GM12875 (cell line): Measurements from ENCODE around the gene STRA6.

ENCODE experiments used
- H3K4me3 ChIP-seq: one replicate; pipeline ENCODE4 v1.5.1; 2011; ENCODE audit warnings: low read depth, low read length, control low read depth
- TF ChIP-seq, protein P1 (sequence below): IDR thresholded peaks from 2 replicates; pipeline ENCODE4 v1.5.1; 2011; ENCODE audit warnings: low read depth, mild to moderate bottlenecking, control low read depth, inconsistent platforms, low read length, moderate library complexity, borderline replicate concordance; ENCODE audit not compliant: insufficient read depth

The STRA6 gene, protein sequence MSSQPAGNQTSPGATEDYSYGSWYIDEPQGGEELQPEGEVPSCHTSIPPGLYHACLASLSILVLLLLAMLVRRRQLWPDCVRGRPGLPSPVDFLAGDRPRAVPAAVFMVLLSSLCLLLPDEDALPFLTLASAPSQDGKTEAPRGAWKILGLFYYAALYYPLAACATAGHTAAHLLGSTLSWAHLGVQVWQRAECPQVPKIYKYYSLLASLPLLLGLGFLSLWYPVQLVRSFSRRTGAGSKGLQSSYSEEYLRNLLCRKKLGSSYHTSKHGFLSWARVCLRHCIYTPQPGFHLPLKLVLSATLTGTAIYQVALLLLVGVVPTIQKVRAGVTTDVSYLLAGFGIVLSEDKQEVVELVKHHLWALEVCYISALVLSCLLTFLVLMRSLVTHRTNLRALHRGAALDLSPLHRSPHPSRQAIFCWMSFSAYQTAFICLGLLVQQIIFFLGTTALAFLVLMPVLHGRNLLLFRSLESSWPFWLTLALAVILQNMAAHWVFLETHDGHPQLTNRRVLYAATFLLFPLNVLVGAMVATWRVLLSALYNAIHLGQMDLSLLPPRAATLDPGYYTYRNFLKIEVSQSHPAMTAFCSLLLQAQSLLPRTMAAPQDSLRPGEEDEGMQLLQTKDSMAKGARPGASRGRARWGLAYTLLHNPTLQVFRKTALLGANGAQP

DNA sequence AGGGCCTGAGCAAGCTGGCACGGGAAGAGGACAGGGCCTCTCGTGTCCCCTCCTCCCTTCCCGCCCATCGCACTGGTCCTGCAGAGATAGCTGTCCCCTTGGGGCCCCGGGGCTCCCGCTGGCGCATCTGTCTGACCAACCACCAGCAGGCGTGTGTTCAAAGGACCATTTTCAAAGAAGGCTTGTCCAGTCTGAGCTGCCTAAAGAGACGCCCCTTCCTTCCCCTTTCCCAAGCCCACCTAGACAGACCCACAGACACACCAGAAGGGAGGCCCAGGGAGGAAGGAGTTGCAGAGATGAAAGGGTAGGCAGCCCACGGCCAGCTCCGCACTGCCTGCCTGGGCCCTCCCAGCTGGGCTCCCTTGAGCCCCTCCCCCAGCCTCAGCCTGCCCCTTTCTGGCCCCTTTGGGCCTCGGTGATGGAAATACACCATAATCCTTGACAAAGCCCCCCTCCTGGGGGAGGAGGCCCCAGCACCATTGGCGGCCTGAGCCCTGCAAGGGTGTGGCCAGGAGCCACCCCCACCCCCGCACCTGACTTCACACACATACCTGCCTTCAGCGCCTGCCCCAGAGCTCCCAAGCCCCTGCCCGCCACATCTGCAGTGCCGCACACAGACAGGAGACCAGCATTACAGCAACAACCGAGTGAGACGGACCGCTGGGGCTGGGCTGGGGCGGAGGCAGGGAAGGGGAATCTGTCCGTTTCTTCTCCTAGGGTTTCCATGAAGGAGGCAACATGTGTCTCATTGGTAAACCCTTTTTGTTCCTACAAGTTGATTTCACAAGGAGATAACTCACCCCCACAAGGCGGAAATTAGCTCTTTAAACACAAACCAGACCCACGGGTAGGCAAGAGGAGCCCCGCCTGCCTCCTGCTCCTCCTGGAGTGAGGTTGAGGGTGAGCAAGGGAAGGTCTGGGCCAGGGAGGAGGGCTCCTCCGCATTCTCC is at the start of gene STRA6:
TSS of gene STRA6 (minus strand) at position 336 of the 950 bp plus-strand sequence. CDS start 520 bp downstream, outside the sequence.
- H3K4me3 ChIP-seq: no peak within 1 kb of the TSS
- TF ChIP-seq, protein P1, sequence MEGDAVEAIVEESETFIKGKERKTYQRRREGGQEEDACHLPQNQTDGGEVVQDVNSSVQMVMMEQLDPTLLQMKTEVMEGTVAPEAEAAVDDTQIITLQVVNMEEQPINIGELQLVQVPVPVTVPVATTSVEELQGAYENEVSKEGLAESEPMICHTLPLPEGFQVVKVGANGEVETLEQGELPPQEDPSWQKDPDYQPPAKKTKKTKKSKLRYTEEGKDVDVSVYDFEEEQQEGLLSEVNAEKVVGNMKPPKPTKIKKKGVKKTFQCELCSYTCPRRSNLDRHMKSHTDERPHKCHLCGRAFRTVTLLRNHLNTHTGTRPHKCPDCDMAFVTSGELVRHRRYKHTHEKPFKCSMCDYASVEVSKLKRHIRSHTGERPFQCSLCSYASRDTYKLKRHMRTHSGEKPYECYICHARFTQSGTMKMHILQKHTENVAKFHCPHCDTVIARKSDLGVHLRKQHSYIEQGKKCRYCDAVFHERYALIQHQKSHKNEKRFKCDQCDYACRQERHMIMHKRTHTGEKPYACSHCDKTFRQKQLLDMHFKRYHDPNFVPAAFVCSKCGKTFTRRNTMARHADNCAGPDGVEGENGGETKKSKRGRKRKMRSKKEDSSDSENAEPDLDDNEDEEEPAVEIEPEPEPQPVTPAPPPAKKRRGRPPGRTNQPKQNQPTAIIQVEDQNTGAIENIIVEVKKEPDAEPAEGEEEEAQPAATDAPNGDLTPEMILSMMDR: no peak

DNA sequence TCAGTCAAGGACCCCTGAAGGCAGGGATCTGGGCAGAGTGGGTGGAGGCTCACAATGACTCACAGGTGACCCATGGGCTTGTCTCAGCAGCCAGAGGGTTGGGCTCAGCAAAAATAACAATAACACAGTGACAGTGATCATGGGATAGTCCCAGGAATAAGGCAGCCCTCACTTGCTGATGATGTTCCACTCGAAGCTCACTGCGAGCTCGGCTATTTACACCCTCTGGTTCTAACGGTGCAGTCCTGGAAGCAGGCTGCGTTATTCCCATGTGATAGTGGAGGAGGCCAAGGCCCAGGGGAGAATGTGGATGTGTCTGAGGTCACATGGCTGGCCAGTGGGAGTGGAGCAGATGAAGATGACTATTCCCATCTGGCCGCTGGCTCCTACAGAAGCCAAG is 49.7 kb upstream of the STRA6 start:
- TF ChIP-seq, protein P1: no peak

DNA sequence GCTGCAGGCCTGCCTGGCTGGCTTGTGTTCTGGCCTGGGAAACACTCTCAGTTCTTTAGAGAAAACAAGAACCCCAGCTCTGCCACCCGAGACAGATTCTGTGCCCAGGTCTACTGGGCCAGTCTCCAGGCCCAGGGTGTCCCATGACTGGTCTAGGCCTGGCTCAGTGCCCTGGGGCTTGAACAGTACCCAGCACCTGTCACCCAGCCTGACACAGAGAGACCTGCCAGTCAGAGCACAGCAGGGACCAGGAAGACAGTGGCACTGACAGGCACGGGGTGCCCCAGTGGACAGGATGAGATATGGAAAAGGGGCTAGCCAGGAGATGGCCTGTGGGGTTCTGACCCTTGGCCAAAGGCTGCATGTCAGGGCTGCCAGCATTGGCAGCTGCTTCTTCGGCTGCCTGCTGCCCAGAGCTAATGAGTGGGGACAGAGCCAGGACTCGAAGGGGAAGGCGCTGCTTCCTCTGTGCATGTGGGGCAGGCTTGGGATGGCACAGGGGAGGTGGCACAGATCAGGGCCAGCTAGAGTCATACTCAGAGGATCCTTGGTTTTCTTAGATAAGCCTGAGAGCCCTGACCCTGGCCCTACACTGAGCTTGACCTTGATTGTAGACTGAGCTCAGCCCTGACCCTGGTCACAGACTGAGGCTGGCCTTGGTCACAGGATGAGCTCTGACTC is 48.7 kb upstream of the STRA6 start:
- TF ChIP-seq, protein P1: no peak
- no peak overlapping the region for H3K4me3 ChIP-seq

More for the DNA sequence above, 49.7 kb upstream of the STRA6 start:
- no peak overlapping the region for H3K4me3 ChIP-seq

DNA sequence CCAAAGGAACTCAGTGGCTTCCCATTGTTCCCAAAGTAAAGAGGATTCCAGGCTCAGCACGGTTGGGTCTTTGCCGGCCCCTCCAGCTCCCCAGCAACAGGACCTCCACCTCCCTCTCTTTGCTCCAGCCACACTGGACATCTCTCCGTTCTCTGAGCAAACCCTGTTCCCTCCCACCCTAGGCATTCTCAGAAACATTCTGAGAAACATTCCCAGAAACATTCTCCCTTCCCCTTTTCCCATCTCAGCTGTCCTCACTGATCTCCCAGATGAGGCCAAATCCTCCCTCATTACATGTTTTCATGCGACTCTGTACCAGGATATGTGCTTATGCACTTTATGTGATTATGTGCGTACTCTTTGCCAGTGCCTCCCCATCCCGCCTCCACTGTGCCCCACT is 47.7 kb upstream of the STRA6 start:
- TF ChIP-seq, protein P1: no peak
- H3K4me3 ChIP-seq: no peak overlapping the region

DNA sequence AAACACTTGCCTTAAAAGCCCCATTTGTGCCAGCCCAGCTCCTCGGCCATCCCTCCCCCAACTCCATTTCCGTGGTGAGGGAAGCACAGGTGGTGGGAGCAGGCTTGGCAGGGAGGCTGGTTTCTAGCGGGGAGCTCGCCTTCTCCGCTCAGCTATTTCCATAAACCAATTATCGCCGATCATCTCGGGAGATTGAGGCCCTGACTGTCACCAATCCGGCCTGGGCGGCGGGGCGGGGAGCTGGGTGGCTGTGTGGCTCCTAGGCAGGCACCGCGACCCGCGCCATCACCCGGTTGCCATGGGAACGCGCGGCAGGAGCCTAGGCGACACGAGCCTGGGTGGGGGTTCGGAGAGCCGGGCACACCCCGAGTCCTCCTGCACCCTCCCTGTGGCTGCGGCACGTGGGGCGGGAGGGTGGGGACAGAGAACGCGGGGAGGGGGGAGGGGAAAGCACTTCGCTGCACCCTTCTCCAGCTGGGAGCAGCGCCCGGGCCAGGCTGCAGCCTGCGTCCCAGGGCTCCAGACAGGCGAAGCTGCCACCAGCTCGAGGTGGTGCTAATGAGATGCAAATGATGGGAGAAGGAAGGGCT is 42.9 kb upstream of the STRA6 start:
- TF ChIP-seq, protein P1: no peak
- no peak overlapping the region for H3K4me3 ChIP-seq

DNA sequence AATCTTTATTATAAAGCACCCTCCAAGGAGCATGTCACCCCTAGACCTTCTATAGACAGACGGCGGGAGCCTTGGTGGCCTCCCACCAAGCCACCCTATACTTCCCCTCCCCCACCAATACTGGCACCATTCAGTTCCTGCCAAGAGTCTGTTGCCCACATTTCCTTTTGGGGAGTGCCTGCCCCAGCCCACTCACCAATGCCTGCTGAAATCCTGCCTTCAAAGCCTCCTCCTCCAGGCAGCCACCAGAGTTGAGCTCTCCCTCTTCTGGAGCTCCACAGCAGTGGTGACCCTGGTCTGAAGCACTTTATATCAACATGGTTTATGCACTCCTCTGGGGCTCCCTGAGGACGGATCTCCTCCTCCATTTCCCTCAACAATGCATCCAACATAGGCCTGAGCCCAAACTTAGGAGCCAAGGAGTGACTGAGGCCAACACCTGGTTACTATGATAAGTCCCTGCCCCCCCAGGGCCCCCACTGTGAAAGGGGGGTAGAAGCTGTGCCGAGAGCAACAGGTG is 42.3 kb upstream of the STRA6 start:
- TF ChIP-seq, protein P1: no peak
- no peak overlapping the region for H3K4me3 ChIP-seq
